HL-60 (cell line): Measurements from ENCODE around the gene TNFRSF12A.

Experiments
- DNase-seq, 2 experiments: peaks; one replicate each; pipeline ENCODE4 v3.0.0-alpha.2; 2010 to 2020; ENCODE audit warnings: low read depth in 1 of 2, low spot score in 1 of 2
- H3K27ac ChIP-seq: fragments of 250-450 bp; sonication (Bioruptor Pico); replicated peaks from 2 replicates; pipeline ENCODE4 v1.5.1; 2020; ENCODE audit warnings: mild to moderate bottlenecking, moderate library complexity
- H3K27me3 ChIP-seq: fragments of 250-450 bp; sonication (Bioruptor Pico); 2 replicates; pipeline ENCODE4 v1.5.1; 2021; ENCODE audit warnings: mild to moderate bottlenecking, moderate library complexity; ENCODE audit not compliant: insufficient read depth, poor library complexity, severe bottlenecking
- H3K4me3 ChIP-seq: replicated peaks from 2 replicates; pipeline ENCODE4 v1.5.1; 2011; ENCODE audit warnings: mild to moderate bottlenecking, control low read depth, low read length; ENCODE audit not compliant: insufficient read depth
- CTCF ChIP-seq: IDR thresholded peaks from one replicate; pipeline ENCODE4 v1.5.1; 2011; ENCODE audit warnings: low read length, control low read depth, inconsistent platforms; ENCODE audit not compliant: insufficient read depth
- GABPA ChIP-seq: IDR thresholded peaks from 2 replicates; pipeline ENCODE4 v1.6.1; 2012; ENCODE audit warnings: low read depth
- POLR2AphosphoS5 ChIP-seq: IDR thresholded peaks from 2 replicates; pipeline ENCODE4 v1.6.1; 2012; ENCODE audit warnings: low read depth
- REST ChIP-seq: IDR thresholded peaks from 2 replicates; pipeline ENCODE4 v1.6.1; 2012; ENCODE audit warnings: low read depth; ENCODE audit not compliant: insufficient replicate concordance
- SPI1 ChIP-seq: IDR thresholded peaks from 2 replicates; pipeline ENCODE4 v1.6.1; 2012; ENCODE audit warnings: low read depth, mild to moderate bottlenecking, borderline replicate concordance

Gene TNFRSF12A

GRCh38 chr16:2992383-2993081, 27.6 kb upstream of the TNFRSF12A start:
- no peak overlapping the region for H3K4me3 ChIP-seq
- H3K27ac ChIP-seq, result no peak overlapping the region
- no peak for DNase-seq
- TF ChIP-seq REST (no peak), CTCF (no peak), POLR2AphosphoS5 (no peak), GABPA (no peak), SPI1 (no peak)
- H3K27me3 ChIP-seq, result peaks cover 2% of the 10 kb centered on the region

- TF ChIP-seq REST, result no peak
- no peak for TF ChIP-seq GABPA
- no peak for TF ChIP-seq POLR2AphosphoS5
- no peak for TF ChIP-seq CTCF
- no peak for TF ChIP-seq SPI1
- Histone ChIP-seq H3K27ac (no peak overlapping the region), H3K4me3 (no peak overlapping the region), H3K27me3 (no peaks in the 10 kb centered on the region)
- no peak for DNase-seq
Observed at GRCh38 chr16:2996298-2996697, 23.9 kb upstream of the TNFRSF12A start.

GRCh38 chr16:2999929-3000328, 20.2 kb upstream of the TNFRSF12A start:
- H3K4me3 ChIP-seq, result no peak overlapping the region
- no peak for TF ChIP-seq POLR2AphosphoS5
- TF ChIP-seq SPI1, result no peak
- TF ChIP-seq GABPA, result no peak
- TF ChIP-seq CTCF, result no peak
- no peak for TF ChIP-seq REST
- no peaks in the 10 kb centered on the region for H3K27me3 ChIP-seq
- no peak overlapping the region for H3K27ac ChIP-seq
- DNase-seq, result no peak
